HG02852 (cell line): ENCODE results near the gene GABRR2.

Source experiments
- ATAC-seq: cut with Tn5 transposase; IDR thresholded peaks from one replicate; pipeline ENCODE4 v1.9.1; 2021; ENCODE audit warnings: mild to moderate bottlenecking, moderate library complexity; ENCODE audit not compliant: unreplicated experiment

GABRR2 gene

DNA sequence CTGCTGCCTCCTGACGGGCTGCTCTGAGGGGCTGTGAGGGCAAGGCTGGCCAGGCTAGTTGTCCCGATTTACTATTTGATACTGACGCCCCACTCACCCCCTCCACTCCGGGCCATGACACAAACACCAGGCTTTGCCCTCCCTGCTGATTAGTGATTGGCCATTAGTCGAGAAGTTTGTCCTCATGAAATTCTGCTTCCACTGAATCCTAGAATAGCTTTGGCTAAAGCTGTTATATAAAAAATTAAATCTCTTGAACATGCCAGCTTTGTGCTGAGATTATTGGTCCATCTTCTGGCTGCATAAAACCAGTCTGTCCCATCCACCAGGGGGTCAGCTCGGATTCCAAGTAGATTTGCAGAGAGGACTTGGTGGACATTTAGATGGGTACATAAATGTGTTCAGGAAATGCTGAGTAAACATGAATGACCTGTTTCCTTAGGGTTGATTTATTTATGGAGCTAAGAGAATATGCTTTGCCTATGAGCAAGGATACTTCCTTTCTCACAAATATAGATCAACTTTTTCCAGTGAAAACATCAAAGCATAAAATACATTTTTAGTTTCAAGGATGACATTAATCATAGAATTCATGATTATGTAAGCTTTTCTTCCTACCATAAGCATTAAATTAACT is at the start of gene GABRR2:
Gene GABRR2, minus strand, starts transcription at position 51 of the 637 bp plus-strand sequence. CDS start 134 bp downstream, outside the sequence.
- no peak for ATAC-seq

- ATAC-seq: no peak
Measured at GRCh38 chr6:89364586-89364985, 49.5 kb upstream of the GABRR2 start.

- no peak for ATAC-seq
Measured at GRCh38 chr6:89361171-89361570, 46.1 kb upstream of the GABRR2 start.

GRCh38 chr6:89360415-89360999 is 45.4 kb upstream of the GABRR2 start:
- ATAC-seq: peak; percentile 59

DNA sequence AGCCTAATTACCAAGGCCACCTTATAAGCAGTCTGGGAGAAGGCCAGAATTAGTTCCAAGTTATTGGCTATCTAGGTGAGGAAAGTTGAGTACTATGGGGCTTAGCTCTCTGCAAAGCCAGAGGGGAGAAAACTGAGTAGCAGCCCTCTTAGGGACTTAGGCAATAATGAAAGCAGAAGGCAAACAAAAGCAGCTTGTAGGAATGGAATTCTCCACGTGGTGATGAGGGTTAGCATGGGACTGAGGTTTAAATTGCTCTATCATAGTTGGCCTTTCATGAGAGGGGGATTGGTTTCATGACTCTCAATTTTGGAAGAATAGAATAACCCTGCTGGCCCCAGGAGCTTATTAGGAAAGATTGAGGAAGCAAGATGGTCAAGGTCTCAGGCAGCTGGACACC is 44.5 kb upstream of the GABRR2 start:
- ATAC-seq: no peak

DNA sequence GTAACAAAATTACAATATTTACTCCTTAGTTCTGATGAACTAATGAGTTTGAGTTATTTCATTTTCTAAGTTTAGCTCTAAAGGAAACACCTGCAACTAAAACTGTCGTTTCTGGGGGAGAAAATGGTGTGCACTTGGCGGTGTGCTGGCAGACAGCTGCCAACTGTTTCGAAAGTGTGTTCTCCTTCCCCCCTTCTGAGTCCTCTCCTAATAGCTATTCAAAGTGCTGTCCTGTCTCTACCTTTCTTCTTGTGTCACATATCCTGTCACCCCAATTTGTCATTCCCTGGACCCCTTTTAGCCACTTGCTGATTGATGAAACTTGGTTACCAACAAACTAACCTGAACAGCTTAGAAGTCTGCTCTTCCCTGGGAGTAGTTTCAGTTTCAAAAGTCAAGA is 42.3 kb upstream of the GABRR2 start:
- ATAC-seq: peak; percentile 42

- ATAC-seq: no peak
Measured at GRCh38 chr6:89356642-89357170, 41.6 kb upstream of the GABRR2 start.

DNA sequence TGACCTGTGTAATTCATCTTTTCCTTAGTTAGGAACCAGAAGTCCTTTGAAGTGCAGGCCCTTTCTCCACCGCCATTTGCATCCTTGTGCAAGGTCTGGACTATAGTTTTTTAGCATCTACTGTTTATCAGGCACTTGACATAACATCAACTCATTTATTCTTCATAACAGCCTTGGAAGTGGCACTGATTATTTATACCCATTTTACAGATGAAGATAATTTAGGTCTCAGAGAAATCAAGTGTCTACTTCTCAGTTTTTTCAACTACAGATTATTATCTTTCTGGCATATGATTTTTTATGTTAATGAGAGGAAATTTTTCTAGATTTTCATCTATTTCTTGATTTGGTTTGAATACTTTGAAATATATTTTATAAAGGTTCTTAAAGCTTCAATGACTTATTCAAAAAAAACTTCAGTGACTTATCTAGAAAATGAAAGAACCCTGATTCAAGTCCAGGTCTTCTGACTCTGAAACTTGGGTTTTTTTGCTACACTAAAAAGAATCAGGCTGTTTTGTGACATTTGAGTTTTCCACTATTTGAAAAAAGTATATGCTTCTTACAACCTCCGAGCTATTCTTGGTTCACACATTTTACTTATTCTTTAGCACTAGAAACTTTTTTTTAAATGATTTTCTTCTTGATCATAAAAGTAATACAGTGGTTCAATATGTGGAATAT is 40.6 kb upstream of the GABRR2 start:
- ATAC-seq: no peak

- no peak for ATAC-seq
Measured at GRCh38 chr6:89353702-89354392, 38.7 kb upstream of the GABRR2 start.

- no peak for ATAC-seq
Measured at GRCh38 chr6:89353118-89353556, 38.0 kb upstream of the GABRR2 start.

- peak; percentile 48 for ATAC-seq
Measured at GRCh38 chr6:89352278-89353117, 37.4 kb upstream of the GABRR2 start, which contains the start of gene UBE2J1. Gene UBE2J1 (minus strand): TSS chr6:89352722. CDS start chr6:89352569, 153 bp downstream.

GRCh38 chr6:89351671-89352277 is 36.7 kb upstream of the GABRR2 start:
- no peak for ATAC-seq

GRCh38 chr6:89350281-89350966 is 35.3 kb upstream of the GABRR2 start:
- ATAC-seq: peak; percentile 34

DNA sequence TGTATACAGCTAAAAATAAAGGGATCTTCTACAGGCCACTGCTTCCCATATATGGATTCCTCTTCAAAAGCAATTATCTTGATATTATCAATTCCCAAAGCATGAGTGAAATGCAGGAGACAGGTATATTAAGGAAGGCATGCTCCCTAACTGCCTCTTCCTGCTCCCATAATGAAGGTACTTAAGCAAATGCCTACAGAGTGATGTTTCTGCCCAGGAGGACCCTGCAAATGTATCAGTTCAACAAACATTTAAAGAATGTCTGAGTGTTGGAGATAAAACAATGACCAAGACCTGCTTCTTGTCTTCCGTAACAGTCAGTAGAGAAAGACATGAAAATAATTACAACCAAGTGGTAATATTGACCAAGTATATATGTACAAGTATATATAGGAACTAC is 33.3 kb upstream of the GABRR2 start:
- no peak for ATAC-seq

- ATAC-seq: no peak
Measured at GRCh38 chr6:89347825-89348224, 32.7 kb upstream of the GABRR2 start.

GRCh38 chr6:89346433-89346832 is 31.3 kb upstream of the GABRR2 start:
- ATAC-seq: no peak

DNA sequence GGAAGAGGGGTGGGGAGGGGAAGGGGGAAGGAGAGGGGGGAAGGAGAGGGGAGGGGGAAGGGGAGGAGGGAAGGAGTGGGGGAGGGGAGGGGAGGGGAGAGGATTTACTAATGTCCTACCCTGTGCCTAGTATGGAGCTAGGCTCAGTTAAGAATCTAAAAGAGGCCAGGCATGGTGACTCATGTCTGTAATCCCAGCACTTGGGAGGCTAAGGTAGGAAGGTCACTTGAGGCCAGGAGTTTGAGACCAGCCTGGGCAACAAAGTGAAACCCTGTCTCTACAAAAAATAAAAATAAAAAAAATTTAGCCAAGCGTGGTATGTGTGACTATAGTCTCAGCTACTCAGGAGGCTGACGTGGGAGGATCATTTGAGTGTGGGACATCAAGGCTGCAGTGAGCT is 24.5 kb upstream of the GABRR2 start:
- no peak for ATAC-seq

DNA sequence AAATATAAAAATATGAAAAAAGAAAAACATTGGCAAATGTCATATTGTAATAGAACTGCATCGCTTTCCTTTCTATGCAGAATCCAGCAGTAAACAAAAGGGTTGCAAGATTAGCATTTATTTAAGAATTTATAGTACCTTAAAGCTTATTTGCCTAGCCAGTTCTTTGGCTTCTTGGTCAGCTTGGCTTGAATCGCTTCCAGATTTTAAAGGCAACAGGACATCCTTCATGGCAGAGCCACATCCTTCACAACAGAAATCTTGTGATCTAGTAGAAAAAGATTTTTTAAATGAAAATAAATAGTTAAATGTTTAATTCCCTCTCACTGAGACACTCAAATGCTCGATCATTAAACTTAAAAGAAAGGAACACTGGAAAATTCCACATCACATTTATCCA is 20.1 kb upstream of the GABRR2 start:
- no peak for ATAC-seq

GRCh38 chr6:89330910-89331309 is 15.8 kb upstream of the GABRR2 start:
- no peak for ATAC-seq
